H1 (cell line): ENCODE measurements around the gene SLC28A1. TPM values are rescaled to one million over a fixed set of nuclear protein-coding genes. Genes with fewer than 3 reads are reported as not detected.

Experiments
- CTCF ChIA-PET: fragments of 300-600 bp; sonication (Branson Sonifier 250); formaldehyde crosslinking; loops from one replicate; lab custom pipeline; 2021; ENCODE audit not compliant: partially characterized antibody; lab: Charles Lee
- POLR2A ChIA-PET: fragments of 300-600 bp; sonication (Branson Sonifier 250); formaldehyde crosslinking; loops from one replicate; lab custom pipeline; 2021; ENCODE audit warnings: inconsistent platforms; ENCODE audit not compliant: partially characterized antibody; lab: Charles Lee
- DNase-seq, 2 experiments: peaks; one replicate each; pipeline versions ENCODE4 v3.0.0 to v3.0.0-alpha.2; 2010 to 2022; ENCODE audit warnings: low spot score in 2 of 2, low read depth in 1 of 2, mixed read lengths in 1 of 2
- FAIRE-seq: peaks from 2 replicates; lab custom pipeline; 2011; peaks lifted over from hg19 to GRCh38; lab: Jason Lieb, UNC
- H2AFZ ChIP-seq: 2 replicates; pipeline ENCODE4 v1.8.1; 2012; ENCODE audit warnings: low read length, inconsistent platforms
- H2AK5ac ChIP-seq: 2 replicates; pipeline ENCODE4 v1.6.1; 2013; ENCODE audit warnings: low read depth, low read length
- H2BK120ac ChIP-seq: replicated peaks from 2 replicates; pipeline ENCODE3; 2013; ENCODE audit warnings: low read depth, low read length, inconsistent platforms
- H2BK12ac ChIP-seq: 2 replicates; pipeline ENCODE4 v1.6.1; 2013; ENCODE audit warnings: low read depth, low read length
- H2BK15ac ChIP-seq: 2 replicates; pipeline ENCODE4 v1.6.1; 2013; ENCODE audit warnings: low read length
- H2BK20ac ChIP-seq: 2 replicates; pipeline ENCODE4 v1.6.1; 2013; ENCODE audit warnings: low read length
- H2BK5ac ChIP-seq: 2 replicates; pipeline ENCODE4 v1.6.1; 2013; ENCODE audit warnings: low read depth, low read length
- H3K14ac ChIP-seq: 2 replicates; pipeline ENCODE4 v1.6.1; 2013; ENCODE audit warnings: inconsistent platforms; ENCODE audit not compliant: insufficient read length
- H3K18ac ChIP-seq: 2 replicates; pipeline ENCODE4 v1.6.1; 2013; ENCODE audit warnings: low read length; ENCODE audit errors: extremely low read depth
- H3K23ac ChIP-seq: 2 replicates; pipeline ENCODE4 v1.6.1; 2013; ENCODE audit warnings: inconsistent platforms; ENCODE audit not compliant: insufficient read length
- H3K23me2 ChIP-seq: 2 replicates; pipeline ENCODE4 v1.6.1; 2013; ENCODE audit warnings: low read depth, low read length
- H3K27ac ChIP-seq: 2 replicates; pipeline ENCODE4 v1.6.1; 2011; ENCODE audit warnings: low read depth, low read length, inconsistent platforms
- H3K27me3 ChIP-seq, 4 experiments: replicated peaks in 1 of 4; 1 replicate in 1 of 4; 2 replicates in 3 of 4; pipeline versions ENCODE4 v1.6.1 to v1.8.1; 2011 to 2013; ENCODE audit warnings: low read length in 3 of 4, mild to moderate bottlenecking in 3 of 4, inconsistent platforms in 2 of 4, mixed read lengths in 2 of 4, moderate library complexity in 1 of 4; ENCODE audit not compliant: control insufficient read depth in 3 of 4, insufficient read depth in 3 of 4; ENCODE audit errors: extremely low read depth in 1 of 4
- H3K36me3 ChIP-seq, 4 experiments: 2 replicates each; pipeline versions ENCODE4 v1.6.1 to v1.8.1; 2011 to 2013; ENCODE audit warnings: mild to moderate bottlenecking in 4 of 4, low read length in 3 of 4, moderate library complexity in 2 of 4, control low read depth in 1 of 4, inconsistent platforms in 1 of 4; ENCODE audit not compliant: insufficient read depth in 4 of 4, control insufficient read depth in 2 of 4
- H3K4ac ChIP-seq: replicated peaks from 2 replicates; pipeline ENCODE3; 2013; ENCODE audit warnings: low read length, low read depth, mixed read lengths, inconsistent platforms; ENCODE audit not compliant: insufficient read length
- H3K4me1 ChIP-seq, 4 experiments: replicated peaks in 1 of 4; 1 replicate in 1 of 4; 2 replicates in 3 of 4; pipeline versions ENCODE4 v1.6.1 to v1.8.1; 2011 to 2013; ENCODE audit warnings: low read length in 3 of 4, inconsistent platforms in 2 of 4, mixed read lengths in 1 of 4; ENCODE audit not compliant: insufficient read depth in 4 of 4, control insufficient read depth in 3 of 4
- H3K4me2 ChIP-seq, 2 experiments: 2 replicates each; pipeline versions ENCODE4 v1.6.1 to v1.8.1; 2011 to 2013; ENCODE audit warnings: low read depth in 2 of 2, low read length in 2 of 2, control low read depth in 1 of 2, inconsistent platforms in 1 of 2, mild to moderate bottlenecking in 1 of 2; ENCODE audit not compliant: insufficient read depth in 1 of 2
- H3K4me3 ChIP-seq, 4 experiments: fragments of 200-600, 300-600 bp in 1 of 4; sonication (generic), shearing (Covaris generic), sonication (Bioruptor Twin) in 1 of 4; 2 replicates each; pipeline versions ENCODE4 v1.5.1 to v1.8.1; 2011 to 2016; ENCODE audit warnings: low read length in 4 of 4, low read depth in 3 of 4, control low read depth in 2 of 4, inconsistent platforms in 2 of 4, mild to moderate bottlenecking in 2 of 4, mixed read lengths in 1 of 4, moderate library complexity in 1 of 4; ENCODE audit not compliant: insufficient read depth in 2 of 4; ENCODE audit errors: extremely low read depth in 1 of 4
- H3K56ac ChIP-seq: replicated peaks from 2 replicates; pipeline ENCODE3; 2013; ENCODE audit warnings: low read depth, mild to moderate bottlenecking, mixed read lengths, low read length, inconsistent platforms; ENCODE audit not compliant: insufficient read length
- H3K79me1 ChIP-seq: 2 replicates; pipeline ENCODE4 v1.6.1; 2013; ENCODE audit warnings: low read depth, low read length, control low read depth
- H3K79me2 ChIP-seq, 2 experiments: 2 replicates each; pipeline versions ENCODE4 v1.6.1 to v1.8.1; 2012 to 2013; ENCODE audit warnings: low read length in 2 of 2, mild to moderate bottlenecking in 2 of 2, inconsistent platforms in 1 of 2; ENCODE audit not compliant: insufficient read depth in 2 of 2, control insufficient read depth in 1 of 2
- H3K9ac ChIP-seq, 4 experiments: replicated peaks in 1 of 4; 1 replicate in 1 of 4; 2 replicates in 3 of 4; pipeline versions ENCODE4 v1.6.1 to v1.8.1; 2011 to 2013; ENCODE audit warnings: low read depth in 3 of 4, low read length in 3 of 4, control low read depth in 2 of 4, mild to moderate bottlenecking in 2 of 4, moderate library complexity in 2 of 4, inconsistent platforms in 1 of 4; ENCODE audit errors: extremely low read depth in 1 of 4
- H3K9me3 ChIP-seq, 2 experiments: 2 replicates each; pipeline versions ENCODE4 v1.6.1 to v1.8.1; 2012 to 2013; ENCODE audit warnings: mild to moderate bottlenecking in 2 of 2, moderate library complexity in 2 of 2, control low read depth in 1 of 2, inconsistent platforms in 1 of 2, low read depth in 1 of 2, low read length in 1 of 2, mixed read lengths in 1 of 2; ENCODE audit not compliant: insufficient read depth in 2 of 2
- H4K20me1 ChIP-seq, 2 experiments: replicated peaks in 1 of 2; 2 replicates each; pipeline versions ENCODE3 to v1.8.1; 2011 to 2013; ENCODE audit warnings: inconsistent platforms in 2 of 2, low read length in 2 of 2, mild to moderate bottlenecking in 1 of 2; ENCODE audit not compliant: insufficient read depth in 2 of 2, control insufficient read depth in 1 of 2
- H4K5ac ChIP-seq: 2 replicates; pipeline ENCODE4 v1.6.1; 2013; ENCODE audit warnings: low read length, low read depth, mixed read lengths, inconsistent platforms; ENCODE audit not compliant: insufficient read length
- H4K8ac ChIP-seq: 2 replicates; pipeline ENCODE4 v1.8.0; 2013; ENCODE audit warnings: mild to moderate bottlenecking, moderate library complexity, low read length, inconsistent platforms; ENCODE audit not compliant: insufficient read depth; ENCODE audit errors: extremely low read depth
- H4K91ac ChIP-seq: replicated peaks from 2 replicates; pipeline ENCODE3; 2013; ENCODE audit warnings: low read length, mixed read lengths, inconsistent platforms; ENCODE audit not compliant: insufficient read length
- CBX5 ChIP-seq: fragments of 300-800, 300-1000 bp; sonication (generic); IDR thresholded peaks from 2 replicates; pipeline ENCODE4 v1.7.1; 2016; ENCODE audit warnings: antibody characterized with exemption, low read length, low read depth
- KDM1A ChIP-seq: fragments of 200-600, 300-600 bp; sonication (generic); IDR thresholded peaks from 2 replicates; pipeline ENCODE4 v1.7.1; 2016; ENCODE audit warnings: mild to moderate bottlenecking, low read length, borderline replicate concordance
- NANOG ChIP-seq: IDR thresholded peaks from 2 replicates; pipeline ENCODE4 v1.6.1; 2011; ENCODE audit warnings: low read length, low read depth, mild to moderate bottlenecking, inconsistent platforms; ENCODE audit not compliant: insufficient read depth, poor library complexity, severe bottlenecking
- RAD21 ChIP-seq, 2 experiments: IDR thresholded peaks in 1 of 2; conservative IDR thresholded peaks in 1 of 2; 2 replicates each; pipeline ENCODE4 v1.6.1; 2011; ENCODE audit warnings: low read depth in 2 of 2, low read length in 2 of 2, improper control_type of control experiment in 1 of 2, inconsistent platforms in 1 of 2, mild to moderate bottlenecking in 1 of 2, moderate library complexity in 1 of 2
- RBBP5 ChIP-seq: IDR thresholded peaks from 2 replicates; pipeline ENCODE4 v1.7.1; 2012; ENCODE audit warnings: low read depth, mild to moderate bottlenecking, inconsistent platforms, low read length, moderate library complexity, borderline replicate concordance
- RXRA ChIP-seq: IDR thresholded peaks from 2 replicates; pipeline ENCODE4 v1.6.1; 2011; ENCODE audit warnings: low read depth, mild to moderate bottlenecking, low read length, moderate library complexity; ENCODE audit not compliant: insufficient read depth
- SIN3A ChIP-seq, 2 experiments: IDR thresholded peaks in 1 of 2; conservative IDR thresholded peaks in 1 of 2; 2 replicates each; pipeline ENCODE4 v1.6.1; 2011 to 2012; ENCODE audit warnings: low read length in 2 of 2, improper control_type of control experiment in 1 of 2, low read depth in 1 of 2, mild to moderate bottlenecking in 1 of 2
- SP4 ChIP-seq: IDR thresholded peaks from 2 replicates; pipeline ENCODE4 v1.6.1; 2012; ENCODE audit warnings: low read length, inconsistent platforms
- TAF1 ChIP-seq: IDR thresholded peaks from 2 replicates; pipeline ENCODE4 v1.6.1; 2011; ENCODE audit warnings: mild to moderate bottlenecking, low read depth, low read length
- TEAD4 ChIP-seq: IDR thresholded peaks from 2 replicates; pipeline ENCODE4 v1.6.1; 2012; ENCODE audit warnings: low read depth, low read length, inconsistent platforms, mixed read lengths
- WGBS, 2 experiments: shearing (Covaris generic) in 1 of 2; methylation state at CpG; one replicate each; pipeline versions ENCODE4 v1.1.6 to v1.1.7; 2013 to 2015; ENCODE audit warnings: low lambda C conversion rate in 2 of 2, mixed read lengths in 2 of 2, inconsistent platforms in 1 of 2, low coverage in 1 of 2, missing lambda C conversion rate in 1 of 2; ENCODE audit not compliant: insufficient replicate concordance in 2 of 2, insufficient coverage in 1 of 2, insufficient read length in 1 of 2; ENCODE audit errors: extremely low coverage in 1 of 2, missing lambda C conversion rate in 1 of 2; 5-methylcytosine and 5-hydroxymethylcytosine counted together
- polyA plus RNA-seq, 7 experiments: library from polyadenylated mRNA; depleted of rRNA in 3 of 7; stranded (reverse) in 5 of 7; unstranded in 2 of 7; fragments of >200 nt in 5 of 7; fragments of 200-250 nt in 2 of 7; gene quantifications; 1 replicate in 5 of 7; 2 replicates in 1 of 7; 4 replicates in 1 of 7; pipeline versions ENCODE4 v1.2.1 to v1.2.3, GENCODE V29; 2011 to 2013; ENCODE audit warnings: missing spikeins in 2 of 7, mixed read lengths in 2 of 7
- total RNA-seq: library from RNA; stranded (reverse); fragmentation: NEBNext Ultra II Directional; extraction: Animal tissue kit (Norgen Biotek cat#: 25700); gene quantifications from 2 replicates; pipeline ENCODE4 v1.2.1, GENCODE V29; 2021
- TF ChIP-seq, protein P1 (sequence below): IDR thresholded peaks from 2 replicates; pipeline ENCODE4 v1.6.1; 2011; ENCODE audit warnings: low read depth, mild to moderate bottlenecking, low read length; ENCODE audit not compliant: insufficient read depth
- TF ChIP-seq, protein P2 (sequence below): IDR thresholded peaks from 2 replicates; pipeline ENCODE4 v1.6.1; 2012; ENCODE audit warnings: inconsistent platforms

The SLC28A1 gene
- total and polyA plus RNA-seq, 2 of the 8 experiments (the other 6 are each of a cell fraction or from before 2014, with no cell fraction given), result 0.09 TPM; not detected in 1

DNA sequence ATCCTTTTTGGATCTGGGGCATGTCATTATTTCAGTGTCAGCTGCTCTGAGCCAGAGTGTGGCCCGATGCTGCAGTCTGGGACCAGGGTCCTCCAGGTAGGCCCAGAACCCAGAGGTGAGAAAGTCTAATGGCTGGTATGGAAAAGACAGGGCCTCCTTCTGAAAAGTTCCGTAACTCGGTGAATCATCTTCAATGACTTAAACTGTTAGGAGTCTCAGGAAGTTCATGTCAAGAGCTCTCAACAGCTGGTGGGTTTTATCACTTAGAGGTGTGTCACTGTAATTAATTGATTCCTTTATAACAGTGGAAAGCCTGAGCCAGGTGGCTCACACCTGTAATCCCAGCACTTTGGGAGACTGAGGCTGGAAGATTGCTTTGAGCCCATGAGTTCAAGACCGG lies 68.7 kb downstream of the SLC28A1 start:
- Histone ChIP-seq H4K5ac (no peak overlapping the region), H3K4me3 (no peak overlapping the region), H3K9ac (no peak overlapping the region), H2BK120ac (no peak overlapping the region), H3K79me1 (no peaks in the 10 kb centered on the region), H4K20me1 (no peaks in the 10 kb centered on the region), H3K27ac (no peak overlapping the region), H3K36me3 (no peaks in the 10 kb centered on the region), H3K14ac (no peak overlapping the region), H3K27me3 (no peaks in the 10 kb centered on the region), H3K4me1 (peaks cover 0 to 9% (median 1%) of the 10 kb centered on the region in 4 experiments; a peak in 3 of 7 replicates), H2BK5ac (no peak overlapping the region), H2BK20ac (no peak overlapping the region), H3K9me3 (no peaks in the 10 kb centered on the region), H3K23me2 (no peaks in the 10 kb centered on the region), H3K79me2 (no peaks in the 10 kb centered on the region), H2AFZ (no peak overlapping the region), H4K91ac (no peak overlapping the region), H3K4ac (no peak overlapping the region), H3K18ac (no peak overlapping the region), H3K23ac (no peak overlapping the region), H3K56ac (no peak overlapping the region), H3K4me2 (no peak overlapping the region), H4K8ac (no peak overlapping the region), H2BK12ac (no peak overlapping the region), H2AK5ac (no peak overlapping the region), H2BK15ac (no peak overlapping the region)
- FAIRE-seq (no peak), DNase-seq (no peak)
- ChIA-PET POLR2A (no interaction called here), CTCF (interaction anchor here (0.6 to 3.2 kb wide), 14 partner anchors 11 to 365 kb away, joined by 3 to 27 read pairs (median 4); no protein-coding TSS in a partner anchor)
- 92% methylated on average over 4 of the region's 4 CpGs; no CpG with 5 or more reads in 1 of the 2 experiments for WGBS, 2 experiments
- TF ChIP-seq TAF1 (no peak), TEAD4 (no peak), NANOG (no peak), KDM1A (no peak), CBX5 (no peak), RBBP5 (no peak), SP4 (no peak), SIN3A (conservative IDR thresholded peaks at IDR 0.05 in 1 of 2, IDR thresholded peaks at IDR 0.05 in 1 of 2; ENCODE audit: low read depth in 1 of 2, low read length in 2 of 2) (no peak), RAD21 (IDR thresholded peaks at IDR 0.05 in 1 of 2, conservative IDR thresholded peaks at IDR 0.05 in 1 of 2; ENCODE audit: low read depth in 2 of 2, low read length in 2 of 2) (no peak), RXRA (no peak)
- TF ChIP-seq, protein P1, sequence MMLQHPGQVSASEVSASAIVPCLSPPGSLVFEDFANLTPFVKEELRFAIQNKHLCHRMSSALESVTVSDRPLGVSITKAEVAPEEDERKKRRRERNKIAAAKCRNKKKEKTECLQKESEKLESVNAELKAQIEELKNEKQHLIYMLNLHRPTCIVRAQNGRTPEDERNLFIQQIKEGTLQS, result no peak
- TF ChIP-seq, protein P2, sequence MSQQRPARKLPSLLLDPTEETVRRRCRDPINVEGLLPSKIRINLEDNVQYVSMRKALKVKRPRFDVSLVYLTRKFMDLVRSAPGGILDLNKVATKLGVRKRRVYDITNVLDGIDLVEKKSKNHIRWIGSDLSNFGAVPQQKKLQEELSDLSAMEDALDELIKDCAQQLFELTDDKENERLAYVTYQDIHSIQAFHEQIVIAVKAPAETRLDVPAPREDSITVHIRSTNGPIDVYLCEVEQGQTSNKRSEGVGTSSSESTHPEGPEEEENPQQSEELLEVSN, result no peak
